Measurements from ENCODE around the gene BRSK2.

The BRSK2 gene

DNA sequence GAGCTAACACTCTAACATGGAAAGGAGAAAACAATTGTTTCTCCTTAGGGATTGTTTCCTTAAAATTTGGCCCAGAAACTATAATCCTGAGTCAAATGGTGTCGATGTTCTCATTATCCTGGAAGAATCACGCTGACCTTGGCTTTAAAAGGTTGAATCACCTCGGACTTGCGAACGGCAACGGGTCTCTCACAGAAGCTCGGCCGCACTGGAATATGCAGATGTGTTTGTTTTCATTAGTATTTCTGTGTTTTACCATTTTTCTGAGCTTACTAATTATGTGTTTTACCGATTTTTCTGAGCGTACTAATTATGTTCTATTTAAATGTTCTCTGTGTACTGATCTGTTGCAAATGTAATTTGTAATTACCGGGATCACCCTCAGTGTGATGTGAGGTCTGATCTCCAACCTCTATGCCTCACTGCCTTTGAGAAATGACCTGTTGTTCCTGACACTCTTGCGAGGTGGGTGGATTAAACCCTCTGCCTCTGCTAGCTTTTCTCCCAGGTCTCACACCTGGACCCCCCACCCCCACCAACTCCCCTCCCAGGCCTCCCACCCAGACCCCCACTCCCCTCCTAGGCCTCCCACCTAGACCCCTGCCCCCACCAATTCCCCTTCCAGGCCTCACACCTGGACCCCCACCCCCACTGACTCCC, 38.3 kb upstream of the BRSK2 start:
- H3K4me3 ChIP-seq (ENCODE audit: low read depth, low read length): no peak overlapping the region
- H2AFZ ChIP-seq: no peak overlapping the region
- TF ChIP-seq, protein P1, sequence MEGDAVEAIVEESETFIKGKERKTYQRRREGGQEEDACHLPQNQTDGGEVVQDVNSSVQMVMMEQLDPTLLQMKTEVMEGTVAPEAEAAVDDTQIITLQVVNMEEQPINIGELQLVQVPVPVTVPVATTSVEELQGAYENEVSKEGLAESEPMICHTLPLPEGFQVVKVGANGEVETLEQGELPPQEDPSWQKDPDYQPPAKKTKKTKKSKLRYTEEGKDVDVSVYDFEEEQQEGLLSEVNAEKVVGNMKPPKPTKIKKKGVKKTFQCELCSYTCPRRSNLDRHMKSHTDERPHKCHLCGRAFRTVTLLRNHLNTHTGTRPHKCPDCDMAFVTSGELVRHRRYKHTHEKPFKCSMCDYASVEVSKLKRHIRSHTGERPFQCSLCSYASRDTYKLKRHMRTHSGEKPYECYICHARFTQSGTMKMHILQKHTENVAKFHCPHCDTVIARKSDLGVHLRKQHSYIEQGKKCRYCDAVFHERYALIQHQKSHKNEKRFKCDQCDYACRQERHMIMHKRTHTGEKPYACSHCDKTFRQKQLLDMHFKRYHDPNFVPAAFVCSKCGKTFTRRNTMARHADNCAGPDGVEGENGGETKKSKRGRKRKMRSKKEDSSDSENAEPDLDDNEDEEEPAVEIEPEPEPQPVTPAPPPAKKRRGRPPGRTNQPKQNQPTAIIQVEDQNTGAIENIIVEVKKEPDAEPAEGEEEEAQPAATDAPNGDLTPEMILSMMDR (IDR thresholded peaks at IDR 0.05): no peak
- H3K9me3 ChIP-seq (ENCODE audit: control insufficient read depth, low read length): no peaks in the 10 kb centered on the region
- H3K4me1 ChIP-seq: no peaks in the 10 kb centered on the region
- H3K36me3 ChIP-seq (ENCODE audit: control insufficient read depth, insufficient read depth, low read length): no peaks in the 10 kb centered on the region
- no peak overlapping the region for H3K27ac ChIP-seq
- H3K79me2 ChIP-seq: no peaks in the 10 kb centered on the region
- H3K9ac ChIP-seq: no peak overlapping the region
- H3K27me3 ChIP-seq (ENCODE audit: control insufficient read depth, insufficient read depth, low read length): no peaks in the 10 kb centered on the region
- no peak overlapping the region for H3K4me2 ChIP-seq (ENCODE audit: low read length)

- Histone ChIP-seq H3K4me3 (ENCODE audit: low read depth, low read length) (no peak overlapping the region), H3K4me2 (ENCODE audit: low read length) (no peak overlapping the region), H3K4me1 (no peaks in the 10 kb centered on the region), H3K9ac (no peak overlapping the region), H3K9me3 (ENCODE audit: control insufficient read depth, low read length) (no peaks in the 10 kb centered on the region), H2AFZ (no peak overlapping the region), H3K79me2 (no peaks in the 10 kb centered on the region), H3K27ac (no peak overlapping the region), H3K36me3 (ENCODE audit: control insufficient read depth, insufficient read depth, low read length) (no peaks in the 10 kb centered on the region), H3K27me3 (ENCODE audit: control insufficient read depth, insufficient read depth, low read length) (no peaks in the 10 kb centered on the region)
- TF ChIP-seq, protein P1 (IDR thresholded peaks at IDR 0.05): no peak
Measured at GRCh38 chr11:1352696-1353382, 36.9 kb upstream of the BRSK2 start.

DNA sequence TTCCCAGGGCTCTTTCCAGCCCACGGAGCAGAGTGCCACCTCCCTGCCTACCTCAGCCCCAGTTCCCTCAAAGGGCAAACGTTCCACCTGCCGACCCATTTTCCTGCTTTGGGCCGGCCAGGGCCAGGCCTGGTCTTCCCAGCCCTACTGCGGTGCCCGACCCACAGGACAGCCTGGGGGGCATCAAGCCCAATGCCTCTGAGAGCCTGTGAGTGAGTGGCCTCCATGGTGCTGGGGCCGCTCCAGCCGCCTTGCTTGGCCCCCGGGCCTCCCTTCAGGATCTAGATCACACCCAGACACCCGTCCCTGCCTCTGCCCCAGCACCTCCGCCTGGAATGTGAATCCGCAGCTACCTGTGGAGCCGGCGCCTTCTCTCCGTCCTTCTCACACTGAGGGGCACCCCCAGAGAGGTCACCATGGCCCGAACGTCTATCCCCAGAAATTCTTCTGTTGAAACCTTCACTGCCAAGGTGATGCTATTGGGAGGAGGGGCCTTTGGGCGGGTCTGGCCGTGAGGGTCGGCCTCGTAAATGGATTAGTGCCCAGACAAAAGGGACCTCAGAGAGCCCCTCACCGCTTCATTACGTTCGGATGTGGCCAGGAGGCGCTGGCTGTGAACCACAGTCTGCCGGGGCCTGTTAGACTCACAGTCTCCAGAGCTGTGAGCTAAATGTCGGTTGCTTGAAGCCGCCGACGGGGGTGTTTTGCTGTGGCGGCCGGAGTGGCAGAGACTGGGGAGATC, 36.2 kb upstream of the BRSK2 start:
- Histone ChIP-seq H3K9me3 (ENCODE audit: control insufficient read depth, low read length) (no peaks in the 10 kb centered on the region), H3K9ac (no peak overlapping the region), H3K4me3 (ENCODE audit: low read depth, low read length) (no peak overlapping the region), H3K27ac (no peak overlapping the region), H3K36me3 (ENCODE audit: control insufficient read depth, insufficient read depth, low read length) (no peaks in the 10 kb centered on the region), H3K79me2 (no peaks in the 10 kb centered on the region), H3K4me1 (no peaks in the 10 kb centered on the region), H3K27me3 (ENCODE audit: control insufficient read depth, insufficient read depth, low read length) (no peaks in the 10 kb centered on the region), H3K4me2 (ENCODE audit: low read length) (no peak overlapping the region), H2AFZ (no peak overlapping the region)
- TF ChIP-seq, protein P1 (IDR thresholded peaks at IDR 0.05): no peak

DNA sequence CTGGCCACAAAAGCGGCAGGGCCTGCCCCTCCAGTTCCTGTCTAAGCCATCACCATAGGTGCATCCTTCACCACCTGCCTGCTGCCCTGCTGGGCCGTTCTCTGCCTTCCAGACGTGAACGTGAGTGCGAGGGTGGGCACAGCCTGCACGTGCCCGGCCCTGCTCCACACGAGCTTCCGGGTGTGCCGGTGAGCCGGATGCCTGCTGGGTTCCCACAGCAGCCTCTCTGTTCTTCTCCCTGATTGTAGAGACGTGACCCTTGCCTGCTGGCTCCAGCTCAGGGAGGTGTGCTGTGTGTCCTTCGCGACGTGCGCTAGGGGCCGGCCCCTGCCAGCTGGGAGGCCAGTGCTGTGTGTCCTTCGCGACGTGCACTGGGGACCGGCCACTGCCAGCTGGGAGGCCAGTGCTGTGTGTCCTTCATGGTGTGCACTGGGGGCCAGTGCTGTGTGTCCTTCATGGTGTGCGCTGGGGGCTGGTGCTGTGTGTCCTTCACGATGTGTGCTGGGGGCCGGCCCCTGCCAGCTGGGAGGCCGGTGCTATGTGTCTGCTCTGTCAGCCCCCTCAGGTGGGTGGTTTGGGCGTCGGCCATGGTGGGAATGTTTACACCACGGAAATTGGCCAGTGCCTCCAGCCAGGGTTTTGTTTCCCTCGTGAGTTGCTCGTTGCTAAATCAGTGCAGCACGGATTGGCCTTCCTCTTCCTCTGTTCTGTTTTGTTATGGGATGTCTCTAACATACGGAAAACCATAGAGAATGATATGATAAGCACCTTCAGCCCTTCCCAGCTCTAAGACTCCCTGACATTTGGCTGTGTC, 35.4 kb upstream of the BRSK2 start:
- H2AFZ ChIP-seq: no peak overlapping the region
- H3K9me3 ChIP-seq (ENCODE audit: control insufficient read depth, low read length): no peaks in the 10 kb centered on the region
- TF ChIP-seq, protein P1 (IDR thresholded peaks at IDR 0.05): no peak
- no peak overlapping the region for H3K9ac ChIP-seq
- H3K36me3 ChIP-seq (ENCODE audit: control insufficient read depth, insufficient read depth, low read length): no peaks in the 10 kb centered on the region
- H3K4me3 ChIP-seq (ENCODE audit: low read depth, low read length): no peak overlapping the region
- no peak overlapping the region for H3K4me2 ChIP-seq (ENCODE audit: low read length)
- no peak overlapping the region for H3K27ac ChIP-seq
- no peaks in the 10 kb centered on the region for H3K27me3 ChIP-seq (ENCODE audit: control insufficient read depth, insufficient read depth, low read length)
- H3K4me1 ChIP-seq: no peaks in the 10 kb centered on the region
- H3K79me2 ChIP-seq: no peaks in the 10 kb centered on the region
